ENCODE data around the gene PRDM2. TPM values are rescaled to one million over a fixed set of nuclear protein-coding genes. Genes with fewer than 3 reads are reported as not detected.

PRDM2 gene
- total RNA-seq, 1 donor from 2014 or later: 64.2 TPM

DNA sequence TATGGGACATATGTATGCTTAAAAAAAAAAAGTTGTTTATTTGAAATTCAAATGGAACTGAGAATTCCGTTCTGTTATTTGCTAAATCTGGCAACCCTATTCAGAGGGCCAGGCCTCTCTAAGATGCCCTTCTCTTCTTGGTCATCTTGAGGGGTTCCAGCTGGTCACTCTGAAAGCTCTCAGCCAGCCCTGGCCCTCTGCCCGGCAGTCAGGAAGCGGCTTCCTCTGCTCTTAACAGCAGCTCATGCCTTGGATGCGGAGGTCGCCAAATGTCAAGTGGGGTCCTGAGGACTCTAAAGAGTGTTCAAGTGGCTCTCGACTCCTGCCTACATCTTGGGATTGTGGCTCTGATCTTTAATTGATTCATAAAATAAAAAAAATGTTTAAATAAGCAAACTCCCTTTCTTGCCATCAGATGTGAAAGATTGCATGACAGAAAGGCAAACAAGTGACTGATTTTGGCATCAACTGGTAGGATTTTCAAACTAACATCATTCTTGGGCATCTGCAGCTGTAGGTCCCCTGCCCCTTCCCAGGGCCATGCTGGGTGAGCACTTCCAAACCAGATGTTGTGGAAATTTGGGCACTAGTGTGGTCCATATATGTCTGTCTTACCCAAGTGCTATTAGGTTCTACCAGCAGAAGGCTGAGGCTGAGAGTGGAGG is 130.8 kb downstream of the PRDM2 start:
- intact Hi-C loops (cut with micrococcal nuclease): no loop called here

DNA sequence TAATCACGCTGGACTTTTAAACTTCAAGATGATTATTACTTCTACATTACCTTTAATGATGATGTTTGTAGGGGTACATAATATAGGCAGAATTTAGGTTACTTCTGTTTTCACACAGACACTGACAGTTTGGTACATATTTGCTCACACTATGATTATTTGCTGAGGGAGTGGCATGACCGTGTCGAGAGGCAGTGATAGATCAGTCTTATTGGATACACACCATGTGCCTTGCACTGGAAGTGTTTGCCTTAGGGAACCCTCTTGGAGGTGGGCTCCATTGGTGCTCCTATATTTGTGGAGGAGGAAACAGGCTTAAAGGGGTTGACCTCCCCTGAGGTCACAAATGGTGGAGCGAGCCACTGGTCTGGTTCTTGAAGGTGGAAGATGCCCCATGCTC is 132.1 kb downstream of the PRDM2 start:
- intact Hi-C loops (cut with micrococcal nuclease): no loop called here

DNA sequence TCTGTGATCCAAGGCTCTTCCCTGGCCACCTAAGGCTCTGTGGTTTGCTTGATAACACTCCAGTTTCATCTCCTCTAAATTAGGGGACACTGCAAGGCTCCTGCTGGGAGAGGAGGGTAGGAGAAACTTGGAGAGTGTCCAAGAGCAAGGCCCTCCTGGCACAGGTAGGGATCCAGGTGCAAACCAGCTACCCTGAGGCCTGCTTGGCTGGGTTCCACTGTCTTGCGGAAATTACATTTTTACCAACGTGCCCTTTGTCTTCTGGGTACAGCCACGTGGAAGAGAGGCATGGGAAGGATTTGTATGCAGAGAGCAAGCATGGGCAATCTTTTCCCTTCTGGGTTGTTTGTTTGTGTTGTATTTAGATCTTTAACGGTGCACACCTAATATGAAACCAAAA is 132.5 kb downstream of the PRDM2 start:
- intact Hi-C loops (cut with micrococcal nuclease): no loop called here

DNA sequence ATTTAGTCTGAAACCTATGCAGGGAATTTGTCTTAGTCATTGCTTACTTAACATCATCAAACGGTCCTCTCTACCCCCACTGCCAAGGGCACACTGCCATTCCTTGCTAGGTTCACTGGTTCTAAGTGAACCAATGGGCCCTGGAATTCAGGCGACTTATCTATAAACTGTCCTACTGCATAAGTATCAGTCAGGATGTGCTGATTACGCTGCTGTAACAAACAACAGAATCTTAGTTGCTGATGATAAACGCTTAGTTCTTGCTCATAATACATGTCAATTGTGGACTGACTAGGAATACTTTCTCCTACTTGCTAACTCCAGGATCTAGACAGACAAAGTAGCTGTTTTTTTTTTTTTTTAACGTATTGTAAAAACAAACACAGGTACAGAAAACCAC is 136.1 kb downstream of the PRDM2 start:
- intact Hi-C loops (cut with micrococcal nuclease): no loop called here

DNA sequence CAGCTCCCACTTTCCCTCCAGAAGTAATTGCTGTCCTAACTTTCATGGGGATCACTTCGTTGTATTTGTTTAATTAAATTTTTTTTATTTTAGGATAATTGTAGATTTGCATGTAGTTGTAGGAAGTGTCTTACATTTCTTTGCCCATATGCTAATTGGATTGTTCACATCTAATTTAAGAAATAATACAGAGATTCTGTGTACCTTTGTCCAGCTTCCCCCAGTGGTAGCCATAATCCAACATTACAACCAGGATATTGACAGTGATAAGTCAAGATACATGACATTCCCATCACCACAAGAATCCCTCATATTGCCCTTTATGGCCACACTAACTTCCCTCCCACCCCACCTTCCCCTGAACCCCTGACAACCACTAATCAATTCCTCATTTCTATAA is 136.6 kb downstream of the PRDM2 start:
- intact Hi-C loops (cut with micrococcal nuclease): no loop called here

DNA sequence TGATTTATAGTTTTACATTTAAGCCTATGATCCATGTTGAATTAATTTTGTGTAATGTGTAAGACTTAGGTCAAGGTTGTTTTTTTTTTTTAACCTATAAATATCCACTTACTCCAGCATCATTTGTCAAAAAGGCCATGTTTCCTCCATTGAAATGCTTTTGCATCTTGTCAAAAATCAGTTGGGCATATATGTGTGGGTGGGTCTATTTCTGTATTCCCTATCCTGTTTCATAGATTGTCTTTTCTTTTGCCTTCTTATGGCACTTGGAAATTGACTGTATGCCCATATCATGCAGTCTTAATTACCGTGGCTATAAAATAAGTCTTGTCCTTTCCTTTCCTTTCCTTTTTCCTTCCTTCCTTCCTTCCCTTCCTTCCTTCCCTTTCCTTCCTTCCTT is 138.2 kb downstream of the PRDM2 start:
- intact Hi-C loops (cut with micrococcal nuclease): no loop called here

DNA sequence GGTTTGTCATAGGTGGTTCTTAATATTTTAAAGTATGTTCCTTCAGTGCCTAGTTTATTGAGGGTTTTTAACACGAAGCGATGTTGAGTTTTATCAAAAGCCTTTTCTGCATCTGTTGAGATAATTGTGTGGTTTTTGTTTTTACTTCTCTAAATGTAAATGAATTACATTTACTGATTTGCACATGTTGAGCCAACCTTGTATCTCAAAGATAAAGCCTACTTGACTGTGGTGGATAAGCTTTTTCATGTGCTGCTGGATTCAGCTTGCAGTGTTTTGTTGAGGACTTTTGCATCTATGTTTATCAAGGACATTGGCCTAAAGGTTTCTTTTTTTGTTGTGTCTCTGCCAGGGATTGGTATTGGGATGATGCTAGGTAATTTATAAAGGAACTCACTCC is 142.5 kb downstream of the PRDM2 start:
- intact Hi-C loops (cut with micrococcal nuclease): no loop called here

DNA sequence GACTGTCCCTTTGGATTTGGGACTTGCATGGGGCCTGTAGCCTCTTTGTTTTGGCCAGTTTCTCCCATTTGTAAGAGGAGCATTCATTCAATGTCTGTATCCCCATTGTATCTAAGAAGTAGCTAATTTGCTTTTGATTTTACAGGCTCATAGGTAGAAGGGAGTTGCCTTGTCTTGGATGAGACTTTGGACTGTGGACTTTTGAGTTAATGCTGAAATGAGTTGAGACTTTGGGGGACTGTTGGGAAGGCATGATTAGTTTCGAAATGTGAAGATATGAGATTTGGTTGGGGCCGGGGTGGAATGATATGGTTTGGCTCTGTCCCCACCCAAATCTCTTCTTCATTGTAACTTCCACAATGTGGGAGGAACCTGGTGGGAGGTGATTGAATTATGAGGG is 151.7 kb downstream of the PRDM2 start:
- intact Hi-C loops (cut with micrococcal nuclease): no loop called here

DNA sequence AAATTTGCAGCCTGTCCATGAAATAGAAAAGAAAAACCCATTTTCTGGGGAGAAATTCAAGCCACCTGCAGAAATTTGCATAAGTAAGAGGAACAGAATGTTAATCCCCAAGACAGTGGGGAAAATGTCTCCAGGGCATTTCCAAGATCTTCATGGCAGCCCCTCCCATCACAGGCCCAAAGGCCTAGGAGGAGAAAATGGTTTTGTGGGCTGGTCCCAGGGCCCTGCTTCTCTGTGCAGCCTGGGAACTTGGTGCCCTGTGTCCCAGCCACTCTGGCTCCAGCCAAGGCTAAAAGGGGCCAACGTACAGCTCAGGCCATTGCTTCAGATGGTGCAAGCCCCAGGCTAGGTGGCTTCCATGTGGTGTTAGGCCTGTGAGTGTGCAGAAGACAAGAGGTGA is 155.6 kb downstream of the PRDM2 start:
- intact Hi-C loops (cut with micrococcal nuclease): no loop called here

DNA sequence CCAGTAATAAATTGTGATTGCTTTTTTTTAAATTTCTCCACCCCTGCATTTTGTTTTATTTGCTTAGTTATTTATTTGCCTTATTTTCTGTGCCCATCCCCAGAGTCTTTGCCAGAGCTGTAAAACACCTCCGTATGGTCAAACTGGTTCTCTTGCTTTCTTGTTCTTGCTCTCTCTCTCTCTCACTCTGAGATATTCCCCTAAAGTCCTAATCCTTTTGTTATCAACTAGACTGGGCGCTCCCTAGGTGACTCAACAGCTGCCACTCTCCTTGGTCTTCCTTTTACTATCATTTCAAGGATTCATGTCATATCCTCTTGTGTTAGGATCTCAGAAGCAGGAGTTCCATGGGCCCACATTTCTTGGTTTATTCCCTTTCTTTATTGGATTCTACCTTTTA is 160.0 kb downstream of the PRDM2 start:
- intact Hi-C loops (cut with micrococcal nuclease): no loop called here

DNA sequence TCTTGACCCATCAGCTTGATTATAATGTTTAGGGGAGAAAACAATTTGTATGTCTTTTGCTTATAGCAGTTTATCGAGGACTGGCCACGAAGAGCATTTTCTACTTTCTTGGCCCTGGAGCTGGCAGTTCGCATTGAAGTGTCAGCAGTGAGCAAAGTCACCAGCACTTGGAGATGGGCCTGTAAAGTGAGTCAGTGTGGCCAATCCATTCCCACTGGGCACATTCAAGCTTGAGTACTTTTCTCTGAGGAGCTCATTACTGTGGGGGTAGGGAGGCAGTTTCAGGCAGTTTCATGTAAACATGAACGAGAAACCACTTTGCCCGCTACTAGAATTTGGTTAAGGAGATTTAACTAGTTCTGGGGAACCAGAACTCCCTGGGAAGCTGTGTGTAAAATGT is 164.8 kb downstream of the PRDM2 start:
- intact Hi-C loops (cut with micrococcal nuclease): no loop called here

DNA sequence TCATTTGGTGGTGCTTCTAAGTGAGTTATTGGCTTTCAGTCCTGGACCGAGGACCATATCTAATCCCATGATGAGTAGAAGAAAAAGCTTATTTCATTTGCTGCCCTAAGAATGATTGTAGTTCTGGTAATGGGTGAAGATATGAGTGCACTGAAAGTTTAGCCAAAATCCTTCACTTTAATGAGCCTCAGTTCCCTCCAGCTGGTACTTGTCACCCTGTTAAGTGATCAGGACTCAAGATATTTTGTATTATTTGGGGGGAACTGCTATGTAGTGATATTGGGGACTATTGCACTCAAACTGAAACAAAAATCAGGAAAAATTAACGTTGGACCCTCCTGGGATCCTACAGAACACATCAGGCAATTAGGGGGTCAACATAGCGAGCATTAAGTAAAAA is 165.9 kb downstream of the PRDM2 start:
- intact Hi-C loops (cut with micrococcal nuclease): no loop called here

DNA sequence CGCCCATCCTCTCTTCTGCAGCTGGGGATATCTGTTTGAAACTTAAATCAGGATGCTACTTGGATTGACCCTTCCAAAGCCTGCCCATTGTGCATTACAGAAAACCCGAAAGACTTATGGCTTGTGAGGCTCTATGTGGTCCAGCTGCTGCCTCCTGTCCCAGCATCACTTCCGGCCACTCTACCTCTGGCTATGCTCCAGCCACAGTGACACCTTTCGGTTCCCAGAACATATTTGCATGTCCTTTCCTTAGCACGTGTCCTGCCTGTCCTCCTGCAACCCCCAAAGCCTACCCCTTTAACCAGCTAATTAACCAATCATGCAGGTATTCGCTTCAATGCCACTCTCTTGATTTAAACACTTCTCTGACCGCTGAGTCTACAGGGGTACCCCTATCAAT is 167.6 kb downstream of the PRDM2 start:
- intact Hi-C loops (cut with micrococcal nuclease): no loop called here

DNA sequence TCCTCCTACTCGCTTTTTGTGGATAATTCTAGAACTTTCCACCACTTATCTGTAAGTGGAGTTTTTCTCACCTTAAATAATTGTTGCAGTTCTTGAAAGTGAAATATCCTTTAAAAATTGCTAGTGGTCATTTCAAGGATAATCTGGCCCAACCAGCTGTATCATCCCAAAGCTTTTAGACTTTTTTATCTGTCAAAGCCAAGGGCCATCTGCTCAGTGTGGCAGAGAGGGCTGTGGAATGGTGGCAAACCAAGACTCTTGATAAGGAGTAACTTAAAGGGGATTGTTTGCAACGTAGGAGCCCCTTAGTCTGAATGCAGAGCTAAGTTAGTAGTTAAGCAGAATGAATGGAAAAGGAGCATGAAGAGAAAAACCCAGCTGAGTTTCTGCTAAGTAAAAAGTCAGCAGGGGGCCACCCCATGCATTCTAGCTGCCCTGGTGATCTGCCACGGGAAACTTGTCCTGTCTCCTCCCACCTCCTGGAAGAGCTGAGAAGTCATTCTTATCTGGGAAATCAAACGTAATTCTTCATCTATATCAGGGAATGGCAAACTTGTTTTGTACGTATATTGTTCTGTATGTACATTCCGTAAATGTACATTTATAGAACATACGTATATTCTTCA is 169.3 kb downstream of the PRDM2 start:
- intact Hi-C loops (cut with micrococcal nuclease): no loop called here

DNA sequence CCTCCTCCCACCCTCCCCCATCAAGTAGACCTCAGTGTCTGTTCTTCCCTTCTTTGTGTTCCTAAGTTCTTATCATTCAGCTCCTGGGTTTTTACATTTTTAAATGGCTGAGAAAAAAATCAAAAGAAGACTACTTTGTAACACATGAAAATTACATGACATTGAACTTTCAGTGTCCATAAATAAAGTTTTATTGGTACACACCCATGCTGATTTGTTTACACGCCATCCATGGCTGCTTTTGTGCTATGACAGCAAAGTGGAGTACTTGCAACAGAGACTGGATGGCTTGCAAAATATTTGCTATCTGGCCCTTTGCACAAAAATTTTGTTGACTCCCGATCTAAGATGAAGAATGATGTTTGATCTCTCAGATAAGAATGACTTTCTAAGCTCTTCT is 171.4 kb downstream of the PRDM2 start:
- intact Hi-C loops (cut with micrococcal nuclease): no loop called here

DNA sequence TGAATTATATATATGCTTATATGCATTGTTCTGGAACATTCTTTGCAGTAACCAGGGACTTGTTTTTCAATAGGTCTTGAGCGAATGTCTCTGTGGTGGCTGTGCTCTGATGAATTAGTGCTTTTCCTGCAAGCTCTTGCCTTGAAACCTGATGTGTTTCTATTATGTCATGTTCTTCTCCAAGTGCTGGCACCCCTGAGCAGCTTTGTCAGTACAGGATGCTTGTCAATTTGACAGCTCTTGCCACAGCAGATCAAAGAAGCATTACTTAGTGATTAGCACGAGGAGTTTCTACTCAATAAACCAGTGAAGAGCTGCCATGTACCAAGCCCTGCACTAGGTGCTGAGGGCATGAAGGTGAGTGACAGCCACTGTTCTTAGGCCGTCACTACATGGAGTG is 171.9 kb downstream of the PRDM2 start:
- intact Hi-C loops (cut with micrococcal nuclease): no loop called here

DNA sequence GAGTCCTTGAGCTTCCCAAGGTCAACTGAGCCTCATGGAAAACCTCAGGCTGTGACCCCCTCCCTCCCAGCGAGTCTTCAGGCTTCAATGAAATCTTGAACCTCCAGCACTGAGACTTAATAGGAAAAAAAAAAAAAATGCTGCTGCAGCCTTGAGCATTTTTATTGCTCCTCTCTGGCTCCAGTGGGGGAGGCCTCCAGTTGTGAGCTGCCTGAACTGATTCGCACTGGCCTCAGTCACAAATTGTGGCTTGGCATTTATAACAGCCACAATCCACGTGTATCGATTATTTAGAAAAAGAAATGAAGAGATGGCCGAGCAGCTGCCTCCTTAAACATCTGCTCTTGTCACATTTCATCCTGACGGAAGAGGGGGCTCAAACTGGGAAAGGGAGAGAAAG is 173.0 kb downstream of the PRDM2 start:
- intact Hi-C loops (cut with micrococcal nuclease): no loop called here

Other genes starting within 250 kb of the PRDM2 start
- not detected in 2 replicates for gene LRRC38, start 186.2 kb upstream of the PRDM2 start, total RNA-seq
- not detected in 2 replicates for gene PDPN, start 116.4 kb upstream of the PRDM2 start, total RNA-seq

Data from T-helper 1 cell treated with Interleukin-12 subunit alpha and Interleukin-12 subunit beta and Interleukin-4 antibody, amounts not matched to agents 30 ng/mL and 1 ng/mL, for 36 hours (primary cell).